Lung (tissue), 12 donors: Measurements from ENCODE around the gene WDR45B. TPM values are rescaled to one million over a fixed set of nuclear protein-coding genes. Genes with fewer than 3 reads are reported as not detected.

ENCODE experiments used
- ATAC-seq: fragments of 200-7000 bp; cut with Tn5 transposase; one replicate; pipeline ENCODE4 v1.9.1; 2020; ENCODE audit warnings: moderate number of reproducible peaks; ENCODE audit not compliant: insufficient read depth, low FRiP score
- DNase-seq, 3 donors: peaks; one replicate each; pipeline ENCODE4 v3.0.0-alpha.2; 2013 to 2017
- H3K27ac ChIP-seq, 2 donors: one replicate each; pipeline ENCODE4 v1.5.1; 2013; ENCODE audit warnings: mild to moderate bottlenecking in 2 of 2, moderate library complexity in 2 of 2, control low read depth in 1 of 2, inconsistent platforms in 1 of 2, low read depth in 1 of 2, low read length in 1 of 2
- H3K27me3 ChIP-seq, 3 donors: one replicate each; pipeline ENCODE4 v1.5.1; 2013; ENCODE audit warnings: low read length in 2 of 3; ENCODE audit not compliant: control insufficient read depth in 3 of 3, insufficient read depth in 3 of 3
- H3K36me3 ChIP-seq, 4 donors: one replicate each; pipeline ENCODE4 v1.5.1; 2013; ENCODE audit warnings: low read length in 4 of 4, mild to moderate bottlenecking in 1 of 4, moderate library complexity in 1 of 4; ENCODE audit not compliant: control insufficient read depth in 4 of 4, insufficient read depth in 4 of 4
- H3K4me1 ChIP-seq, 5 donors: one replicate each; pipeline ENCODE4 v1.5.1; 2013; ENCODE audit warnings: low read length in 5 of 5, mild to moderate bottlenecking in 2 of 5, moderate library complexity in 1 of 5; ENCODE audit not compliant: control insufficient read depth in 5 of 5, insufficient read depth in 5 of 5
- H3K4me3 ChIP-seq: one replicate; pipeline ENCODE4 v1.5.1; 2013; ENCODE audit warnings: mild to moderate bottlenecking, control low read depth, moderate library complexity
- H3K9ac ChIP-seq, 2 donors: one replicate each; pipeline ENCODE4 v1.5.1; 2013; ENCODE audit warnings: low read length in 2 of 2, control low read depth in 1 of 2; ENCODE audit not compliant: insufficient read depth in 1 of 2
- H3K9me3 ChIP-seq, 4 donors: one replicate each; pipeline ENCODE4 v1.5.1; 2013; ENCODE audit warnings: low read length in 3 of 4, mild to moderate bottlenecking in 1 of 4, moderate library complexity in 1 of 4; ENCODE audit not compliant: control insufficient read depth in 4 of 4, insufficient read depth in 3 of 4
- CTCF ChIP-seq: IDR thresholded peaks from 2 replicates; pipeline ENCODE4 v1.5.1; 2012; ENCODE audit warnings: mild to moderate bottlenecking; ENCODE audit errors: control extremely low read depth, extremely low read depth
- WGBS, 2 donors: extraction: QIAGEN DNeasy Blood & Tissue Kit; methylation state at CpG; one replicate each; pipeline ENCODE4 v1.1.7; 2013; 5-methylcytosine and 5-hydroxymethylcytosine counted together
- polyA plus RNA-seq, 2 donors: library from polyadenylated mRNA; stranded (reverse); fragments of 200-250 nt; gene quantifications; one replicate each; pipeline ENCODE4 v1.2.1, GENCODE V29; 2013
- total RNA-seq, 2 donors: library from RNA; depleted of rRNA in 1 of 2; stranded (reverse); fragments of >200 nt in 1 of 2; gene quantifications; one replicate each; pipeline ENCODE4 v1.2.1, GENCODE V29; 2014 to 2021
- donor health status: control.
- donor health status: control.
- donor health status: Bipolar disorder and iron deficiency.
- donor health status: healthy.
- donor health status: DM: yes; HTN: yes; CAD: no.

Gene WDR45B
- total and polyA plus RNA-seq, 4 donors = 39.6 to 92.8 (median 65.0) TPM

- H3K36me3 ChIP-seq = peaks cover 11 to 38% (median 30%) of the 10 kb centered on the region in 4 donors
- no peak overlapping the region for H3K27ac ChIP-seq
- no peaks in the 10 kb centered on the region for H3K27me3 ChIP-seq
- peaks cover 0 to 3% (median under 1%) of the 10 kb centered on the region in 5 donors for H3K4me1 ChIP-seq
- no peak for TF ChIP-seq CTCF
- H3K9ac ChIP-seq = no peak overlapping the region
- no peak for DNase-seq
- no peak for ATAC-seq
- H3K9me3 ChIP-seq = no peaks in the 10 kb centered on the region
- H3K4me3 ChIP-seq = no peak overlapping the region
- 94% methylated on average over 9 to 11 of the region's 11 CpGs for WGBS, 2 donors
Measured at GRCh38 chr17:82574041-82574440, 74.2 kb downstream of the WDR45B start.

- DNase-seq (no peak), ATAC-seq (no peak)
- Histone ChIP-seq H3K27me3 (no peaks in the 10 kb centered on the region), H3K27ac (no peak overlapping the region), H3K36me3 (peaks cover 19 to 50% (median 32%) of the 10 kb centered on the region in 4 donors), H3K9ac (no peak overlapping the region), H3K4me1 (peaks cover 0 to 14% (median 3%) of the 10 kb centered on the region in 5 donors), H3K4me3 (no peak overlapping the region), H3K9me3 (no peaks in the 10 kb centered on the region)
- 92 to 97% methylated on average over 6 of the region's 6 CpGs for WGBS, 2 donors
- no peak for TF ChIP-seq CTCF
Measured at GRCh38 chr17:82571855-82572254, 76.4 kb downstream of the WDR45B start.

- Histone ChIP-seq H3K9ac (no peak overlapping the region), H3K27ac (no peak overlapping the region), H3K4me1 (peaks cover 0 to 14% (median 3%) of the 10 kb centered on the region in 5 donors), H3K4me3 (no peak overlapping the region), H3K27me3 (no peaks in the 10 kb centered on the region), H3K36me3 (peaks cover 21 to 48% (median 34%) of the 10 kb centered on the region in 4 donors), H3K9me3 (no peaks in the 10 kb centered on the region)
- ATAC-seq = no peak
- DNase-seq = no peak
- no peak for TF ChIP-seq CTCF
- 93% methylated on average over 9 of the region's 9 CpGs for WGBS, 2 donors
Measured at GRCh38 chr17:82570277-82570676, 78.0 kb downstream of the WDR45B start.

GRCh38 chr17:82569621-82570020 lies 78.6 kb downstream of the WDR45B start:
- 94 to 97% methylated on average over 11 of the region's 11 CpGs for whole genome bisulfite sequencing, 2 donors
- no peak for ATAC-seq
- H3K4me1 ChIP-seq = peaks cover 0 to 14% (median 3%) of the 10 kb centered on the region in 5 donors
- no peaks in the 10 kb centered on the region for H3K27me3 ChIP-seq
- H3K4me3 ChIP-seq = no peak overlapping the region
- no peak for TF ChIP-seq CTCF
- H3K36me3 ChIP-seq = peaks cover 16 to 43% (median 31%) of the 10 kb centered on the region in 4 donors
- no peak overlapping the region for H3K27ac ChIP-seq
- no peaks in the 10 kb centered on the region for H3K9me3 ChIP-seq
- no peak for DNase-seq
- no peak overlapping the region for H3K9ac ChIP-seq
